Central memory CD8-positive, alpha-beta T cell (primary cell): ENCODE results near the gene RPS6KL1.

Experiments used
- ATAC-seq: fragments of 150-1000 bp; cut with Tn5 transposase; replicated peaks from 2 replicates; pipeline ENCODE4 v1.10.0; 2022; ENCODE audit warnings: mild to moderate bottlenecking, moderate FRiP score, moderate number of reproducible peaks; ENCODE audit not compliant: poor library complexity, severe bottlenecking; ENCODE audit errors: extremely low read depth
- DNase-seq, 2 donors: peaks; one replicate each; pipeline ENCODE4 v3.0.0; 2021; ENCODE audit warnings: low spot score in 2 of 2
- H3K27ac Mint-ChIP-seq: one replicate; pipeline ENCODE4 v1.8.0; 2022; ENCODE audit warnings: low read depth, mild to moderate bottlenecking, moderate library complexity, mixed read lengths
- H3K27me3 Mint-ChIP-seq: one replicate; pipeline ENCODE4 v1.8.0; 2022; ENCODE audit warnings: mixed read lengths
- H3K36me3 Mint-ChIP-seq: one replicate; pipeline ENCODE4 v1.8.0; 2022; ENCODE audit warnings: mild to moderate bottlenecking, moderate library complexity, mixed read lengths; ENCODE audit not compliant: insufficient read depth
- H3K4me1 Mint-ChIP-seq: one replicate; pipeline ENCODE4 v1.8.0; 2022; ENCODE audit warnings: mixed read lengths
- H3K4me3 Mint-ChIP-seq: one replicate; pipeline ENCODE4 v1.8.0; 2022; ENCODE audit warnings: mild to moderate bottlenecking, moderate library complexity, mixed read lengths
- H3K9me3 Mint-ChIP-seq: one replicate; pipeline ENCODE4 v1.8.0; 2022; ENCODE audit warnings: mixed read lengths

Gene RPS6KL1

DNA sequence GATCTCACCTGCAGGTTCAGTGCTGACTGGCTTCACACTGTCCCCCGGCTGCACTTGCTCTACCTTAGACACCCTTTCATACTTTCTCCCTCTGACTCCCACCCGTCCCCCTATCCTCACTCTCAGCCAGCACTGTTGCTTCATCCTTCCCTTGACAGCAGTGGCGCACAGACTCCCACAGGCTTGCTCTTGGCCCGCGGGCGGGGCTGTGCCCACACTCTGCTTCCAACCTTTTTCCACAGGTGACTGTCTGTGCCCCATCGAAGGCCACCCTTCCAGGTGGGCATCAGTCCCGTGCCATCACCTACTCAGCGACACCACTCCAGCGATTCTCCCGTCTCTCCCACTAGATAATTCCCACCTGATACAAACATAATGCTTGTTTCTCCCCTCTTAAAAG lies 1.0 kb upstream of the RPS6KL1 start:
- ATAC-seq (no peak), DNase-seq (no peak)
- no peak overlapping the region for H3K27ac Mint-ChIP-seq
- H3K27me3 Mint-ChIP-seq: peaks cover 44% of the 10 kb centered on the region
- H3K4me3 Mint-ChIP-seq: no peak overlapping the region
- no peaks in the 10 kb centered on the region for H3K36me3 Mint-ChIP-seq
- H3K9me3 Mint-ChIP-seq: no peaks in the 10 kb centered on the region
- no peaks in the 10 kb centered on the region for H3K4me1 Mint-ChIP-seq

DNA sequence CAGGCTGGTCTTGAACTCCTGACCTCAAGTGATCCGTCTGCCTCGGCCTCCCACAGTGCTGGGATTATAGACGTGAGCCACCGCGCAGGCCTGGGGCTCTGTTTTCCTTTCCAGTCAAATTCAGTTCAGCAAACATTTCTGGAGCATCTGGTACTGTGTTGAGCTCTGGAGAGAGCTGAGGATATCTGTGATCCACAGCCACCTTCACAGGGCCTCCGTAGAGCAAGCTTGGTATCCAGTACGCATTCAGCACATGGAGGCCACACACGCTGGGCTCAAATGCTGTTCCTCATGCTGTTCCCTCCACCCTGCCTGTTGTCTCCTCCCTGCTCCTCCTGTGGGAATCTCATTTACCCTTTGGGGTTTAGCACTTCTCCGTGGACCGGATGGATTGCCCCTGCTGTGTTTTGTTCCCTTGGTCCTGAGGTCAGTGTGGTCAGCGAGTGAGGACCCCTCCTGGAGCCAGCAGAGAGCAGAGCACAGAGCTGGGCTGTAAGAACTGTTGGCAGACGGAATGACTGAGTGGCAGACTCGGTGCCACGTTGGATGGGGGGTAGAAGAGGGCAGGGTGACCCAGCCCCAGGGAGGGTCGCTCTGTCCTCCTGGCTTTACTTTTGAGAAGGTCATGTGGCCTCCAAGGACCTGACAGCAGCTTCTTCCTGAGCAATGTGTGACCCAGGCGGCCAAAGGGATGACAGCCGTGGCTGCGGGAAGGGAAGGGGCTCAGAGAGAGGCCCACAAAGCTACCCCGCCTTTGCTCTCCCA lies 891 bp downstream of the RPS6KL1 start:
- no peaks in the 10 kb centered on the region for H3K4me1 Mint-ChIP-seq
- peak overlapping the region; percentile 61 for H3K4me3 Mint-ChIP-seq
- no peak overlapping the region for H3K27ac Mint-ChIP-seq
- H3K9me3 Mint-ChIP-seq: no peaks in the 10 kb centered on the region
- DNase-seq (no peak), ATAC-seq (no peak)
- H3K36me3 Mint-ChIP-seq: no peaks in the 10 kb centered on the region
- peaks cover 48% of the 10 kb centered on the region for H3K27me3 Mint-ChIP-seq

DNA sequence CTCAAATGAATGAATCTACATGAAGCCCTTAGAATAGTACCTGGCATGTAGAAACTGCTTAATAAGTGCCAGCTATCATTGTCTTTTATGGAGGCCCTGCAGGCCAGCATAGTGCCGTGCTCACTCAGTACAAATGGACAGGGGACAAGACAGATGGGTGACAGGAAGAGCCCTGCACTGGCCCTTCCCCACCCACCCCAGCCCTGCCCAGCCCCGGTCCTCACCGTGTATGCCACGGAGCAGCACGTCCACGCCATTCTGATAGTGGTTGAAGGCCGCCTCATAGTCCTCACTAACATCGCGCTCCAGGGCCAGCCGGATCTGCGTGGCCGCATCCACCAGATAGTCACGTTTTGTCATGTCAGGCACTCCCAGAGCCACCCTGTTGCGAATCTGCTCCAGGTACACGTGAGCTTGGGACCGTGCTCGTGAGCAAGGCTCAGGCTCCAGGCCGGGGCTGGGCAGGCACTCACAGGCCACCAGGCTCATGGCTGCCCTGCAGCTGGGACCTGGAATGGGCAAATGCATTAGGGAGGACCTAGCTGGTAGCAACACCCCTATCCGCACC lies 1.9 kb downstream of the RPS6KL1 start:
- H3K4me1 Mint-ChIP-seq: no peaks in the 10 kb centered on the region
- ATAC-seq (no peak), DNase-seq (no peak)
- H3K36me3 Mint-ChIP-seq: no peaks in the 10 kb centered on the region
- peaks cover 45% of the 10 kb centered on the region for H3K27me3 Mint-ChIP-seq
- H3K27ac Mint-ChIP-seq: no peak overlapping the region
- no peaks in the 10 kb centered on the region for H3K9me3 Mint-ChIP-seq
- no peak overlapping the region for H3K4me3 Mint-ChIP-seq

DNA sequence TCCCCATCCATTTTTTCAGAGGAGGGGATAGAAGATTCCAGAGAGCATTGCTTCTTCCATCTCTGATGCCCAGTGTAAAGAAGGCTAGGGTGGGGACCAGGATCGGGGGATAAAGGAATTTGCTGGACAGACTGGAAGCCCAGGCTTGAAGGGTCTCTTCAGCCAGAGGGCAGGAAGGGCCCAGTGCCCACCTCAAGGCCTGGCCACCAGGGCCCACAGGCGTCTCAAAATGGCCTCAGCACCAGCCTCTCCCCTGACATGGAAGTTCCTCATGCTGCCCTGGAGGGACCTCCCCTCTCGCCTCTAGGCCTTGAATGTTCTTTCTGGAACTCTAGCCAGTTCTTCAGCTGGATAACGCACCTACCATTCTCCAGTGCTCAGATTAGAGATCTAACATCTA lies 2.8 kb downstream of the RPS6KL1 start:
- H3K27ac Mint-ChIP-seq: no peak overlapping the region
- no peaks in the 10 kb centered on the region for H3K9me3 Mint-ChIP-seq
- no peaks in the 10 kb centered on the region for H3K36me3 Mint-ChIP-seq
- peaks cover 43% of the 10 kb centered on the region for H3K27me3 Mint-ChIP-seq
- DNase-seq: no peak
- no peak for ATAC-seq
- H3K4me1 Mint-ChIP-seq: no peaks in the 10 kb centered on the region
- no peak overlapping the region for H3K4me3 Mint-ChIP-seq

DNA sequence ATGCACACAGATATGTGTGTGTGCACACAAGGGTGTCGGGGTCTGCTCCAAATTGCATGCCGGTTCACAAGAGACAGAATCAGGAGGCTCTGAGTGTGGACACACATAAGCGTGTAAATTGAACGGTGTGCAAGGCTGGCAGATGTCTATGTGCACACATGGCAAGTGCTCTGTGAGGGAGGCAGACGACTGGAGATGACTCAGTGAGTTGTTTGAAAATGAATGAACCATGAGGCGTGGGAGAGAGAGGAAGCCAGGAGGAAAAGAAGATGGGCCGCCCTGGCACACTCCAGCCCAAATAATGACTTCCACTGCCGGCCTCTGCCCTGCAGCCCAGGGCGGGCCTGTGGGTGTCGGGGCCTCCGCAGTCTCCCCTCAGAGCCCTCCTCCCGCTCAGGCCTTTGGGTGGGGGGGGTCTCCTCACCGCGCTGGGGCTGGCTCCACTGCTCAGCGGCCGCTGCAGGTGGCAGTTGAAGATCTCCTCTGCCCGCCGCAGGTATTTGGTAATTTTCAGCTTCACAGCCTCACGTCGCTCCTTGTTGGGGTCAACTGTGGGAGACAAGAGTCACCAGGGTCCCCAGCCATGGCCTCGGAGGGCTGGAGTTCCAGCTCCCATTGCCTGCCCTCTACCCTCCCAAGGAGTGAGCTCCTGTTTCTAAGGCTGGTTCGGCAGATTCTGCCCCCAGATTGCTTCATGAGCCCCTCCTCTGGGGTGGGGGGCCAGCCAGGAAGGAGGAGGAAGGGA lies 3.5 kb downstream of the RPS6KL1 start:
- Mint-ChIP-seq H3K27ac (no peak overlapping the region), H3K27me3 (peaks cover 36% of the 10 kb centered on the region), H3K4me3 (no peak overlapping the region), H3K36me3 (no peaks in the 10 kb centered on the region), H3K9me3 (no peaks in the 10 kb centered on the region), H3K4me1 (no peaks in the 10 kb centered on the region)
- ATAC-seq: no peak
- DNase-seq: no peak

DNA sequence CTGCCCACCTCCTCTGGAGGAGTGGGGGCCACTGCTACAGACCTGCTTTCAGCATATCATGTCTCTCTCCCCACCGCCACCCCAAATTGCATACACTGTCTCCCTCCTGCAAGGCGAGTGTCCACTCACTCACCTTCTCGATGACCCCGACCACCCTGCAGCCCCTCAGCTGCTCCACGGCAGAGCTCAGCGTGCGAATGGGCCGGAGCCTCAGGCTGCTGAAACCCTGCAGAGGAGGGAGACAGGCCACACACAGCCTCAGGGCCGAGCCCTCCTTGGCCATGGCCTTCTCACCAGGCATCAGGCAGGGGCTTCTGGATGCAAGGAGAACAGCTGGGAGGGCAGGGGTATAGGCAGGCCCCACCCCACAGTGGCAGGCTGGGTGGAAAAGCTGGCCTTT lies 4.7 kb downstream of the RPS6KL1 start:
- Mint-ChIP-seq H3K27me3 (peaks cover 25% of the 10 kb centered on the region), H3K36me3 (no peaks in the 10 kb centered on the region), H3K9me3 (no peaks in the 10 kb centered on the region), H3K4me3 (no peak overlapping the region), H3K4me1 (no peaks in the 10 kb centered on the region), H3K27ac (no peak overlapping the region)
- ATAC-seq (no peak), DNase-seq (no peak)

DNA sequence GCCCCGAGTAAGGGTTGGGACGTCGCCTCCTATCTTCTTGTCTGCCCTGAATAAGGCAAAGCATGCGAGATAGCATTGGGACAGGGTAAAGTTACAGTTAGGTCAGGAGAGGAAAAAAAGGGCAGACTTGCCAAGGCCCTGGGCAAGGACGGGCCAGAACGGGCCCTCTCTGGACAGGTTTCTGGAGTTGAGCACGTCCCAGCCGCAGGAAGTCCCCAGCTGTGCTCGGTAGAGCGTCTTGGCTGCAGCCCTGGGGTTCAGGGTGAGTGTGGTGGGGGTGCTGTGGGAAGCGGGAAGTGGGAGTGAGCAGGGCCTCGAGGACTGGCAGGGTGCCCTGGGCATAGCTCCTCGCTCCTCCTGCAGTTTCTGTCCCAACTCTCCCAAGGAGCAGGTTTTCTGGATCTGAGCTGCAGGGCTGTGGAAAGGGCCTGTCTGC lies 5.4 kb downstream of the RPS6KL1 start:
- Mint-ChIP-seq H3K4me1 (no peaks in the 10 kb centered on the region), H3K27ac (no peak overlapping the region), H3K4me3 (no peak overlapping the region), H3K9me3 (no peaks in the 10 kb centered on the region), H3K36me3 (no peaks in the 10 kb centered on the region), H3K27me3 (peaks cover 24% of the 10 kb centered on the region)
- no peak for DNase-seq
- ATAC-seq: no peak

DNA sequence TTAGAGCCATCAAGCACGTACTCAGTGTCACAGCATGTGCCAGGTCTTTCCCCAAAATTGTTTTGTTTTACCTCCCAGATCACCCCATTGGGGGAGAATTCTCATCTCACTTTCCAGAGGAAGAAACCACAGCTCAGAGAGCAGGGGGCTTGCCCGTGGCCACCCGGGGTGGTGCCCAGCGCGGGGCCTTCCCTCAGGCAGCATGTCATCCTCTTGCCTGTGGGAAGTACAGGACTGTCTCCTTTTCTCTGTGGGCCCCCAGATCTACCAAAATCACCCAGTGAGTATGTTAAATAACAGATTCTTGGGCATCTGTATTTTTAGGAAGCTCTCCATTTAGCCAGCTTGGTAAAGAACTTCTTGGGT lies 5.9 kb downstream of the RPS6KL1 start:
- DNase-seq: no peak
- Mint-ChIP-seq H3K27me3 (peaks cover 19% of the 10 kb centered on the region), H3K4me1 (no peaks in the 10 kb centered on the region), H3K4me3 (no peak overlapping the region), H3K36me3 (no peaks in the 10 kb centered on the region), H3K9me3 (no peaks in the 10 kb centered on the region), H3K27ac (no peak overlapping the region)
- ATAC-seq: no peak

DNA sequence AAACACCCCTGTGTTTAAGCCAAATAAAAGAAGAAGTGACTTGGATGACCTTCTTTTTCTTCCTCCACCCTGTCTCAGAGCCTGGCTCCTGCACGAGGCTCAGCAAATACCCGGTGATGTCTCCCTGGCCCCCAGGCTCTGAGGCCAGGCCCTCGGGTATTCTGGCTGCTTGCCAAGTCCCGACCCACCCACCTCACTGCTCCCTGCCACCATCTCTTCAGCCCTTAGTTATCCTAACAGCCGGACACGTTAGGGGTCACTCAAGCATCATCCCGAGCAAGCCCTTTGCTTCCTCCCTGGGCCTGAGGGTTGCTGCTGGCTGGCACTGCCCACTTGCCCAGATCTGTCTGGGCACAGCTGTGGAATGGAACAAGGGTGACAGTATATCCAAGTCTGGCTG lies 7.2 kb downstream of the RPS6KL1 start:
- DNase-seq (no peak), ATAC-seq (no peak)
- Mint-ChIP-seq H3K27me3 (peaks cover 15% of the 10 kb centered on the region), H3K4me1 (no peaks in the 10 kb centered on the region), H3K4me3 (no peak overlapping the region), H3K36me3 (peaks cover 2% of the 10 kb centered on the region), H3K9me3 (no peaks in the 10 kb centered on the region), H3K27ac (no peak overlapping the region)

DNA sequence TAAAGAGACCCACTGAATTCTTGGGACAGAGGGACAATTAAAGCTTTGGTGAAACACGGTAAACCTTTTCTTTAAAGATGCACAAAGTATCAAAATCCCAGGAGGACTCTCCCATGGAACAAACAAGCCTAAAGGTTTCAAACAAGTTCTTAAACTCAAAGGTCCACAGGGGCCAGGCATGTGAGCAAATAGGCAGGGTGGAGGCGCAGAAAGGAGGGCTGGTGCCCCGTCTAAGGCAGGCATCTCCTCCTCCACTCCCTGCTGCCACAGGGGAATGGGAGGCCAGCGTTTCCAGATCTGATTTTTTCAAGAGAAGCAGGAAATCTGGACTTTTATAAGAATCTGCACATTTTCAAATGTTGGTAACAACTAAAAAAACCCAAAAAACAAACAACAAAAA lies 7.6 kb downstream of the RPS6KL1 start:
- H3K27ac Mint-ChIP-seq: no peak overlapping the region
- no peaks in the 10 kb centered on the region for H3K9me3 Mint-ChIP-seq
- DNase-seq: no peak
- peaks cover 15% of the 10 kb centered on the region for H3K27me3 Mint-ChIP-seq
- peaks cover 2% of the 10 kb centered on the region for H3K36me3 Mint-ChIP-seq
- H3K4me3 Mint-ChIP-seq: no peak overlapping the region
- no peak for ATAC-seq
- H3K4me1 Mint-ChIP-seq: no peaks in the 10 kb centered on the region

DNA sequence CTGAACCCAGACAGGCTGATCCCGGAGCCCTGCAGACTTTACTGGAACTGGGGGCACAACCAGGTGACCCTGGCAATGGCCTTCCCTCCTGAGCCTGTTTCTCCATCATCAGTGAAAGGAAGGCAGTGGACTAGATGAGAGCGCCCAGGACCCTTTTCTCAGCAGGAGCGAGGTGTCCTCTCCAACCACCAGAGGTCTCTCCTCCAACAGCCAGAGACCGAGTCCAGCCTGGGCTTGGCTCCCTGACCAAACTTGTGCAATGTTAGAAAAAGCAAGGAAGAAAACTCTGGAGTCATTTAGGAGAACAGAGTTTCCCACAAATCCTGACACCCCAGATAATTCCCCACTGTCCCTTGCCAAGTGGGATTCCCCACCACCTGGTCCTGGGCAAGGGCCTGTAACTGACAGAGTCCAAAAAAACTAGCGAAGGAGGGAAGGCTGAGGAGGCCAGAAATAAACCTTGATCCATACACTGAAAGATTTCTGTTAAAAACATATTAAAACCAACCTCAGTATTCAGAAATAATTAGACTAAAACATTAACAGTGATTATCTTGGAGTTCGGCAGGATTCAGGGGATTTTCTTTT lies 9.0 kb downstream of the RPS6KL1 start:
- ATAC-seq (no peak), DNase-seq (no peak)
- Mint-ChIP-seq H3K4me3 (no peak overlapping the region), H3K27ac (no peak overlapping the region), H3K4me1 (no peaks in the 10 kb centered on the region), H3K9me3 (no peaks in the 10 kb centered on the region), H3K36me3 (peaks cover 3% of the 10 kb centered on the region), H3K27me3 (peaks cover 15% of the 10 kb centered on the region)

DNA sequence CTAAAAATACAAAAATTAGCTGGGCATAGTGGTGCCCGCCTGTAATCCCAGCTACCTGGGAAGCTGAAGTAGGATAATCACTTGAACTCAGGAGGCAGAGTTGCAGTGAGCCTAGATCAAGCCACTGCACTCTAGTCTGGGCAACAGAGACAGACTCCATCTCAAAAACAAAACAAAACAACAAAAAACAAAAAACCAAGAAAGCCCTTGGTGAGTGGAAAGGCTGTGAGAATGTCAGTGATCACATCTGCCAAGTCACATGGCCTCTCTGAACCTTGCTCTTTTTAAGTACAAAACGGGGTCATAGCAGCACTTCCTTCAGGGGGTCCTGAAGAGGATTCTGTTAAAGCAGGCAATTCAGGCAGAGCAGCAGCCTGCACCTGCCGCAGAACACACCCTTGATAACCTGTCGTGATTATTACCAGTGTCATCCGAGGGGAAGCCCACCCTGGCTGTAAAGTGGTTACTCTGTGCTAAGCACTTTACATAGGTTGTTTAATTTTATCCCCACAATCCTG lies 9.6 kb downstream of the RPS6KL1 start:
- H3K4me1 Mint-ChIP-seq: no peaks in the 10 kb centered on the region
- DNase-seq (no peak), ATAC-seq (no peak)
- no peaks in the 10 kb centered on the region for H3K9me3 Mint-ChIP-seq
- no peak overlapping the region for H3K4me3 Mint-ChIP-seq
- no peak overlapping the region for H3K27ac Mint-ChIP-seq
- peaks cover 15% of the 10 kb centered on the region for H3K27me3 Mint-ChIP-seq
- H3K36me3 Mint-ChIP-seq: peaks cover 3% of the 10 kb centered on the region
